Activated CD8-positive, alpha-beta memory T cell treated with anti-CD3 and anti-CD28 coated beads for 4 hours (primary cell): ENCODE measurements around the gene PRKACG.
A peak's percentile ranks its signal among the peaks of the same experiment; 100 is the strongest.
"Not testable (repeated sequence)": the region's sequence is repeated elsewhere in the genome, so short reads cannot be mapped to it uniquely, and the experiment has no call there.

Source experiments
- DNase-seq, 2 donors: peaks; one replicate each; pipeline ENCODE4 v3.0.0-alpha.2; 2020; ENCODE audit warnings: low read depth in 2 of 2

The PRKACG gene

GRCh38 chr9:69014013-69014412, at the start of gene PRKACG:
Gene PRKACG (minus strand): TSS chr9:69014113. CDS start chr9:69014092, 21 bp downstream.
- no peak for DNase-seq

- DNase-seq, result no peak
Measured at GRCh38 chr9:69062195-69062594, 48.3 kb upstream of the PRKACG start.

DNA sequence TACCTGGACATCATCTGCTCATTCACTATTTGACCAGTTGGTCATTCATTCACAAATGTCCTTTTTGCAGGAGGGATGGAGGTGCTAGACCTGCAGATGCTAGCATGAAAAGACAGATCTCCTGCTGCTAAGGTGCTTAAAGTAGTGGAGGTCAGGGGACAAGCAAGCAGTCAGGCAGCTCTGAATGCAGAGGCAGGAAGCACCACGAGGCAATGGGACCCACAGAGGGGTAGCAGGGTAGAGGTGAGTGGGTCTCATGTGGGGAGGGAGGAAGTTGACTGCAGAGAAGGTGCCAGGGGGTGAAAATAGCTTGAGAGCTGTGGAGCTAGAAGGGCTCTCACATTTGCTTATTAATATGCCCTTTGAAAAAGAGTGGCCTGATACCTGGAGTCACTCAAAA, 46.9 kb upstream of the PRKACG start:
- no peak for DNase-seq

DNA sequence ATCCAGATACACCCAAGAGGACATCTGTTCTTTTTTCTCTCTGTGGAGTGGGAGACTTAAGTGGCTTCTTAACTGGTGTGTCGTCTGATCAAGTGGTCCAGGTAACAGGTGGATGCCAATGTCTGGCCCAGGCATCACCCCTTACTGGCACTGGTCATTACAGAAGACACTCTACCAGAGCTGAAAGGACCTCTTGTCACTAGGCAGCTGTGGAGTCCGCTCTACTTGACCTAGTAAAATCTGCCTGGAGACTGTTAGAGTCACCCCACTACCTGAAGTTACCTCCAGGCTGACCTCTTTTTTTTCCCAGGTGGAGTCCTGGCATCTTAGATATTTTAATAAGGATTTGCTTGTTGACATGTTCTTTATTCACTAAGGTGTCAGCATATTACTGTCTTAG, 44.2 kb upstream of the PRKACG start:
- no peak for DNase-seq

DNA sequence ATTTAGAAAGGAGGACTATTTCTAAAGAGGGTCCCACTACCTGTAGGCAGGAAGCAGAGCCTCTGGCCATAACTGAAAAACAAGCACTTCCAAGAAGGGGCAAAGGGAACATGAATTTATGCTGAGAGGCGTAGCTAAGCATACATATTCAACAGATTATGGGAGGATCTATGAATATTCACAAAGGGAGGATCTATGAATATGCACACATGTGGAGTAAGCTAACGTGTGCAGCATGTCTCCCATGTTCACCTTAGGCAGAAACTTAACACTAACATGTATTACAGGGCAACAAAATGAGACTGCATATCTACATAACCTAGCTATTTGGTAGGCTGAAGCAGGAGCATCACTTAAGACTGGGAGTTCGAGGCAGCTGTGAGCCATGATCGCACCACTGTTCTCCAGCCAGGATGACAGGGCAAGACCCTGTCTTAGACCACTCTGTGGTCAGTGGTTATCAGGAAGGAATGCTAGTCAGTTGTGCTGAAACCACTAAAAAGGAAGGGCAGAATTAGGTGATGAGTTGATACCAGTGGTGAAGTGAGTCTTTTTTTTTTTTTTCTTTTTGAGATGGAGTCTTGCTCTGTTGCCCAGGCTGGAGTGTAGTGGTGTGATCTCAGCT, 42.4 kb upstream of the PRKACG start:
- DNase-seq, result no peak

DNA sequence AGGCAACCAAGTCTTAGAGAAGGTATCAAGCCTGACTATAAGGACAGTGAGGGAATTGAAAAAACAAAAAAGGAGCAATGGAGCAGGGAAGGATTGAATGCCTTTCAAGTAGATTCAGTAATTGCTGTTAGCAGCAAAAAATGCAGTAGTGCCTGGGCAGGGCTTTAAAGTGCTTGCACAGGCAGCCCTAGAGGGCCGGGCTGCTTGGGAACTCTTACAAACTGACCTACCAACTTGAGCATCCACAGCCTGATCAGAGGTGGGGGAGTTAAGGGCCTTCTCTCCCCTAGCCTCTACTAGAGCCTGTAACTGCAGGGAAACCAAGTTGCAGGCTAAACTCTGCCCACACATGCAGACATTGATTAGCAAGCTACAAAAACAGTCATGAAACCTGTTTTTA, 41.1 kb upstream of the PRKACG start:
- no peak for DNase-seq

GRCh38 chr9:69050936-69051335, 37.0 kb upstream of the PRKACG start:
- DNase-seq, result not testable (repeated sequence)

GRCh38 chr9:69049094-69049493, 35.2 kb upstream of the PRKACG start:
- DNase-seq, result no peak

DNA sequence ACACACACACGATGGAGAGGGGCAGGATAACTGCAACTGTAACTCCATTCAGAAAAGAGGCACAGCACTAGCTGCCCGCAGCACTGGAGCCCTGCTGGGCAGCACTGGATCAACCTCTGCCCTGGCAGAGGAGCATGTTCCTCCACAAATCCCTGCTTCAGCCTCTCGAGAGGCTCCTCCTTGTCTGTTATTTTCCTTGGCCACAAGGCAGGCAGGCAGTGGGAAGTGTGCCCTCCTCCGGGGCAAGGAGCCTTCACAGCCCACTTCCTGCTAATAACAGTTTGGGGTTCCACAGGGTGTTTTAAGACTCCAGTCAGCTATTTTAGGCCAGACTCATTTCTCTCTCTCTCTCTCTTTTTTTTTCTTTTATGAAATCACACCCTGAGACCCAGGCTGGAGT, 33.5 kb upstream of the PRKACG start:
- DNase-seq, result no peak

- DNase-seq, result no peak
Measured at GRCh38 chr9:69046723-69047122, 32.8 kb upstream of the PRKACG start.

GRCh38 chr9:69045821-69046220, 31.9 kb upstream of the PRKACG start:
- DNase-seq, result no peak

- DNase-seq, result no peak
Measured at GRCh38 chr9:69044240-69045219, 30.6 kb upstream of the PRKACG start.

DNA sequence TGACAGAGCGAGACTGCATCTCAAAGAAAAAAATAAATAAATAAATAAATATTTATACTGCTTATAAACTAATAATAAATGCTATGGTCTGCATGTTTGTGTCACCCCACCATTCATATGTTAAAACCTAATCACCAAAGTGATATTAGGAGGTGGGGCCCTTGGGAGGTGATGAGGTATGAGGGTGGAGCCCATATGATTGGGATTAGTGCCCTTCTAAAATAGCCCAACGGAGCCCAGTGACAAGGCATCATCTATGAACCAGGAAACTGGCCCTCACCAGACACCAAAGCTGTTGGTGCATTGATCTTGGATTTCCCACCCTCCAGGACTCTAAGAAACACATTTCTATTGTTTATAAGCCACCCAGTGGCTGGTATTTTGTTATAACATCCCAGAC, 26.7 kb upstream of the PRKACG start:
- no peak for DNase-seq

- DNase-seq, result no peak
Measured at GRCh38 chr9:69036799-69037198, 22.9 kb upstream of the PRKACG start.

DNA sequence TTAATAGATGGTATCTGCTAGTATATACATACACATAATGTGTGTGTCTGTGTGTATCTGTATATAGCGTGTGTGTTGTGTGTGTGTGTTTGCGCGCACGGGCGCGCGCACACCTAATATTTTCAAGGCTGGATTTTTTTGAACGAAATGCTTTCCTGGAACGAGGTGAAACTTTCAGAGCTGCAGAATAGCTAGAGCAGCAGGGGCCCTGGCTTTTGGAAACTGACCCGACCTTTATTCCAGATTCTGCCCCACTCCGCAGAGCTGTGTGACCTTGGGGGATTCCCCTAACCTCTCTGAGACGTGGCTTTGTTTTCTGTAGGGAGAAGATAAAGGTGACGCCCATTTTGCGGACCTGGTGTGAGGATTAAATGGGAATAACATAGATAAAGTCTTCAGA, 22.4 kb upstream of the PRKACG start:
- no peak for DNase-seq

GRCh38 chr9:69035438-69036308, 21.8 kb upstream of the PRKACG start, which contains the start of gene FXN:
Gene FXN (plus strand): TSS chr9:69035752. CDS start chr9:69035783, 31 bp downstream.
- peak; percentile 57 to 60 for DNase-seq

- DNase-seq, result no peak
Measured at GRCh38 chr9:69034071-69034470, 20.2 kb upstream of the PRKACG start.

GRCh38 chr9:69030851-69031645, 17.1 kb upstream of the PRKACG start:
- no peak for DNase-seq

- DNase-seq, result no peak
Measured at GRCh38 chr9:69029535-69029934, 15.6 kb upstream of the PRKACG start.

GRCh38 chr9:69028754-69029153, 14.8 kb upstream of the PRKACG start:
- no peak for DNase-seq
